Activated CD8-positive, alpha-beta memory T cell treated with anti-CD3 and anti-CD28 coated beads, Interleukin-2, amount 50 U/mL, for 4 hours (primary cell): Measurements from ENCODE around the gene SLC25A11.
"Not testable (repeated sequence)": the region's sequence is repeated elsewhere in the genome, so short reads cannot be mapped to it uniquely, and the experiment has no call there.

Source experiments
- DNase-seq: peaks from one replicate; pipeline ENCODE4 v3.0.0-alpha.2; 2020

The SLC25A11 gene

DNA sequence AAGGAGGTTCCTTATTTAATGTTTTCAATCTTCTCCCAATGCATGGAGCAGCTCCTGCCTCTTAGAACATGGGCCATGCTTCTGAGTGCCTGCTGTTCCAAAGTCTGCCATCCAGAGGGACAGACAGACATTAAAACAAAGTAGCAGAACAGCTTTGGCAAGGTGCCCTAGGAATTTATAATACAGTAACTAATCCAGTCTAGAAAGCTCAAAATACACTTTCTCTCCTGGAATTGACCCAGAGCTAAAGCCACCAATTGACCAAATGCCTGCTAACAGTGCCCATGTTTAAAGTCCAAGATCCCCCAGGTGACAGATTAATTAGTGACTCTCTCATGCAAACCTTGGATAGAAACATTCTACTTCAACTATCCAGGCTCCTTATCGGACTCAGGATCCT is 25.9 kb downstream of the SLC25A11 start:
- no peak for DNase-seq

DNA sequence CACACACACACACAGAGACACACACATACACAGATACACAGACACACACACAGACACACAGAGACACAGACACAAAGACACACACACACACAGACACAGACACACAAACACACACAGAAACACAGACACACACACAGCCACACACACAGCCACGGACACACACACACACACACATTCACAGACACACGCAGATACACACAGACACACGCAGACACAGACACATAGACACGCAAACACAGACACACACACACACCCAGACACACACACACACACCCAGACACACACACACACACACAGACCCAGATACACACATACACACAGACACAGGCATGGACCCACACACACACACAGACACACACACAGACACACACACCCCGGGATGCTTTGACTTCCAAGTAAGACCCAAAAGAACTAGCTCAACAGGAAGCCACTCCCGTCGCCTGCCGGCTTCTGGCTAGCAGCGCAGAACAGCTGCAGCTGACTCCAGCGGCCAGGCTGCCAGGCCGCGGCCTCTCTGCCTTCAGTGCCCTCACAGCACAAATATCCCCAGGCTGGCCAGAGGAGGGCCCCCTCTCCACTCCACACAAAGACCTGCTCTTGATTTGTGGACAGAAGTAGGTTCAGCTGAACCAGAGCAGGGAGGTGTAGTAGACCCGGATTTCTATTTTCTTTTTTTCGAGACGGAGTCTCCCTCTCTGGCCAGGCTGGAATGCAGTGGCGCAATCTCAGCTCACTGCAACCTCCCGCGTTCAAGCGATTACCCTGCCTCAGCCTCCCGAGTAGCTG is 30.9 kb downstream of the SLC25A11 start:
- DNase-seq, result peak; percentile 72

DNA sequence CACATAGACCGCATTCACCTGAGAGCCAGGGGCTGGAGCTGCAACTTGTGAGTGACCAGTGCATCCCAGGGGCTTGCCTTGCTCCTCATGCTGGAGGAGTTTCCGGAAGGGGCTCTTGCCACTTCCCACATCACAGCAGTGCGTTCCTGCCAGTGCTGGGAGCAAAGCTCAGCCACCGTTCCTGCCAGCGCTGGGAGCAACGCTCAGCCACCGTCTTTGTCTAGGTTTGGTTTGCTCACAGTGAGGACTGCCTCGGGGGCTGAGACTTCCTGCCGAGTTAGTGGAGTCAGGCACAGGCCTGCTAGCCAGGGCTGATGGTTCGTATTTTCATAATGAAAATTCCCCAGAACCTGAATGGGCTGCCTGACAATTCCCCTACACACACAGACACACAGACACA is 31.5 kb downstream of the SLC25A11 start:
- DNase-seq, result no peak

DNA sequence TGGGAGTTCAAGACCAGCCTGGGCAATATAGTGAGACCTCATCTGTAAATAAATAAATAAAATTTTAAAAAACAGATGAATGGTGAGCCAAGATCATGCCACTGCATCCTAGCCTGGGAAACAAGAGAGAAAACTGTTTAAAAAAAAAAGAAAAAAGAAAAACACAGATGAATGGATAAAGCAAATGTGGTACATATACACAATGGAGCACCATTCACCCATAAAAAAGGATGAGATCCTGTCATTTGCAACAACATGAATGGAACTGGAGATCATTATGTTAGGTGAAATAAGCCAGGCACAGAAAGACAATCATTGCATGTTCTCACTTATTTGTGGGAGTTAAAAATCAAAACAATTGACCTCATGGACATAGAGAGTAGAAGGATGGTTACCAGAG is 33.2 kb downstream of the SLC25A11 start:
- not testable (repeated sequence) for DNase-seq

DNA sequence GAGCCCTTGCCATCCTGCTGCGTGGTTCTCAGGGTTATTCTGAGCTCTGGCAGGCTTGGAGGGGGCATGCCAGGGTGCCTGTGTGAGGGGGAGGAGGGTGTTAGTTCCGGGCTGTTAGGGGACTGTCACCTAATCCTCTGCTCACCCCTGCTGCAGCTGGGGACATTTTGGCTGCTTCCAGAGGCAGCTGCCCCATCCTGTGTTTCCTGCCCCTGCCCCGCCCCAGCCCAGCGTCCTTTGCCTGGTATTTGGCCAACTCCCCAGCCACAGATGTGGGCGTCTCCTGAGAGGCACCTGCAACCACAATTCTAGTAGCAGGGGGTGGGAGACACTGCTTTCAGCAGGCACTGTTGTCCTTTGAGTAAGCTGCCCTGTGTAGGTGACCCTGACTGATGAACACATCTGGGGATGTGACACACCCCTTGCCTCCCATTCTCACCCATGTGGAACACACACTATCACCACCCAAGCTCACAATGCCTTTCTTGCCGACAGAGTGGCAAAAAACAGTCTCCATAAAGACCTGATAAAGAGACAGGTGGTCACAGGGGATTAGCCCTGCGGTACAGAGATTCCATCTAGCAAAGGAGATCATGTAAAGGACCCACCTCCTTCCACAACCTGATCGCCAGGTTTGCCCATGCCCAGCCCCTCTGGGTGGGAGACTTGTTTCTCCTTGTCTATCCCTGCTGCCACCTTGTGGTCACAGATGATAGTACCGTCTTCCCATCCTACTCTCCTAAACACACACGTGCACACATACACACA is 36.6 kb downstream of the SLC25A11 start, which contains the start of gene CHRNE:
CHRNE (minus strand) TSS at position 48 of the 768 bp plus-strand sequence; CDS start at position 13, 35 bp downstream.
- peak; percentile 78 for DNase-seq

DNA sequence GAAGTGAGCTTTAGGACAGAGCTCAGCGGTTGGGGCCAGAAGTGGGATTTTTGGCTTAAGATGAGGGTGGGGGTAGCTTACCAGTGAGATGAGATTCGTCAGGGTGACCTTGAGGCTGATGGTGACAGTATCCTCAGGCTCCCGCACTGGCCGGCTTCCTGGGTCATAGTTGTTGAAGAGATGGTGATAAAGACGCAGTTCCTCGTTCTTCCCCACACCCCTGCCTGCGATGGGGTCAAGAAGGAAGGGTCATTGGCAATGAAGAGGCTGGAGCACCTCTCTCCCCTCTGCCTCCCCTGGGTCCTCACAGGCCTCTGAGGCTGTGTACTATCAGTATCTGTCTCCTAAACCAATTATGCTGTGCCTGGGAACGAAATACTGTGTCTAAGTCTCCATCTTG is 37.3 kb downstream of the SLC25A11 start:
- DNase-seq, result no peak

DNA sequence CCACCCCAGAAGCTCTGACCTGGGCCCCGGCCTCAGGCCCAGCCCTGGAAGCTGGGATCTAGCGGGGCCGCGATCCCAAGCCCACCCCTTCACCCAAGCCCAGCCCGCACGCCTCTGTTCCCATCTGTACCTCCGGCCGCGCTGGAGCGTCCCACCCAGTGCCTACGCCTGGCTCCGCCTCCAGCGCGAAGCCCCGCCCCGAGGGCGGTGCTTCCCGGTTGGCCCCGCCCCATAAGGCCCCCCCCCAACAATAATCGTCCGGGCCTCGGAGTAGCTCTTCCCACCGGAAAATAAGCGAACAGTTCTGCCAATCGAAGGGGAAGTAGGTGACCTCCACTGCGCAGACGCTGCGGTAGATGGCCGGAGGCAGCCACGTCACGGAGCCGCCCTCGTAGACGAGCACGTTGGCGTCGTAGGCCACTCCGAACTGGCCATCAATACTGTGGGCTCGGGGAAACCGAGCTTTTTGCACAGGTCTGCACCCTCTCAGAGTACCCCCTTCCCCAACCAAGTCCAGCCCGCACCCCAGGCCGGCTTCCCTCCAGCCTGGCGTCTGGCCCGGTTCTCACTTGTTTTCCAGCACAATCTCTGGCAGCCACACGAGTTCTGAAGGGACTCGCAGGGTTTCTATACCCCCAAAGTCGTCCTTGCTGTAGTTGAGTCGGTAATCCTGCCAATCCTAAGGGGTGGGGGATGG is 38.0 kb downstream of the SLC25A11 start:
- no peak for DNase-seq

DNA sequence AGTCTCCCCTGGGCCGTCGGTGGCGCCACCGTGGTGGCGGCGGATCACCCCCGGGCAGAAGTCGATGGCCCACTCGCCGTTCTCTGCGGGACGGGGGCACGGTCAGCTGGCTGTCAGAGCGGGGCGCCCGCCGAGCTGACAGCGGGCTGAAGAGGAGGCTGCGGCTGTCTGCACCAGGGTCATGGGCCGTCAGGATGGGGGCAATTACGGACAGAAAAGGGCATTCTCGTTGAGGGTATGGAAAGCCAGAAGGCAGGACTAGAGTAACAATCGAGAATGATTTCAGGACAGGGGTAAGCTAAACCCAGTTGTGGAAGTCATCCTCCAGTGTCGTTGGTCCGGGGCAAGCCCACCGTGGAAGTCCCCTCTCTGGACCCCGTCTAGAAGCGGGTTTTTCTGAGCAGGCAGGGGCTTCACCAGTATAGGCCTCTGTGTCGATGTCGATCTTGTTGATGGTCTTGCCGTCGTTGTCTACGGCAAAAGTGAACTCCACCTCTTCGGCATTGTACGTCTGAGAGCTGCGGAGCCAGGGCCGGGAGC is 38.7 kb downstream of the SLC25A11 start:
- DNase-seq, result no peak

DNA sequence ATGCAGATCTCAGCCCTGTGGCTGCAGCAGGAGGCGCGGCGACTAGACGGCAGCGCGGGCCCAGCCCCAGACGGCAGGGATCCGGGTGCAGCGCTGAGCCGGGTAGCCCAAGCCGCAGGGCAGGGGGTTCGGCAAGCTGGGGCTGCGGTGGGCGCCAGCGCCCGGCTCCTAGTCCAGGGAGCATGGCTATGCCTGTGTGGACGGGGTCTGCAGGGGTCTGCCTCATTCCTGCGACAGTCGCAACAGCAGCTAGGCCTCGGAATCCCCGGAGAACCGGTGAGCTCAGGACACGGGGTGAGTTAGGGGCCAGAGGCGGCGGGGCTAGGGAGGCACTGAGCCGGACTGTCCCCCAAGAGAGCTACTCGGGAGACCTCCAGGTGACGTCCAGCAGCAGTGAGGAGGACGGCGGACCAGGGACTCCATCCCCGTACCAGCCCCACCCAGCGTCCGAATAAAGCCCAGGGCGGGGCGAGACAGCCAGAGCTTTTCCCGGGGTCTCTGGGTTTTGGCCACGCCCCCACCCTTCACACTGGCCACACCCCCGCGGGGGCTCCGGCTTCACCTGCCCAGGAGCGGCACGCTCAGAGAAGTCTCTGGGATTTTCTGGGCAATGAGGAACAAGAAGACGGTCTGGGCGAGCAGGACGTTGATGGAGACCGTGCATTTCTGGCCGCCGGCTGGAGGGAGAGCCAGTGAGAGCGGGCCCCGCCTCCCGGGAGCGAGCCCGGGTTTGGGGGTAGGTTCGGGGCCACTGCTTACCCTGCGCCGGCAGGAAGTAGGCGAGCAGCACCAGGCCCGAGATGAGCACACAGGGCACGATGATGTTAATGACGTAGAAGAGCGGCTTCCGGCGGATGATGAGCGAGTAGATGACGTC is 39.4 kb downstream of the SLC25A11 start:
- DNase-seq, result peak; percentile 54

DNA sequence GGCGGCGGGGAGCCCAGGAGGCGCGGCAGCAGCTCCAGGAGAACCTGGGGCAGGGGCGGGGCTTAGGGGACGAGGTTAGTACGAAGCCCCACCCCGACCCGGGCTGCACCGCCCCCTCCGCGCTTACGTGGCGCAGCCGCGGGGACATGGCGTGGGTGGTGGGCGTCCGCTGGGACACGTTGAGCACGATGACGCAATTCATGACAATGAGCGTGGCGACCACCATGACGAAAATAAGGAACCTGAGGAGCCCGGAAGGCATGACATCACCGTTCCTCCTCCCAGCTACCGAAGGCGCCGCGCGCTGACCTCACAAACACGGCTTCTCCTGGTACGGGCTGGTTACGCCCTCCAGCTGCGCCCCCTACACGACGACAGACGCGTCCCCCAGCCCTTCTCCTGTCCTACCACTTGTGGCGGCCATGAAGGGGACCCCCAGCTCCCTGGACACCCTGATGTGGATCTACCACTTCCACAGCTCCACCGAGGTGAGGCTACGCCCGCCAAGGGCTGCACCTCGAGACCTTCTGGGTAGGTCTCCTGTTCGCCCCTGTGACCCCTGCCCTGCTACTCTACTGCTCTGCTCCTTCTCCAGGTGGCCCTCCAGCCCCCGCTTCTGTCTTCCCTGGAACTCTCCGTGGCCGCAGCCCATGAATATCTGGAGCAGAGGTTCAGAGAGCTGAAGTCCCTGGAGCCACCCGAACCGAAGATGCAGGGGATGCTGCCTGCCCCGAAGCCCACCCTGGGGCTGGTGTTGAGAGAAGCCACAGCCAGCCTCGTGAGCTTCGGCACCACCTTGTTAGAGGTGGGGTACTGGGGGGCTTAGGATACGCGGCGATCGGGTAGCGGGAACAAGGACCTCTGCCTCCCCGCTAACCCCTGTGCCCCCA is 40.3 kb downstream of the SLC25A11 start, which contains the start of gene C17orf107:
C17orf107 (plus strand) TSS at position 196 of the 890 bp plus-strand sequence; CDS start at position 423, 227 bp downstream.
- DNase-seq, result peak; percentile 99

DNA sequence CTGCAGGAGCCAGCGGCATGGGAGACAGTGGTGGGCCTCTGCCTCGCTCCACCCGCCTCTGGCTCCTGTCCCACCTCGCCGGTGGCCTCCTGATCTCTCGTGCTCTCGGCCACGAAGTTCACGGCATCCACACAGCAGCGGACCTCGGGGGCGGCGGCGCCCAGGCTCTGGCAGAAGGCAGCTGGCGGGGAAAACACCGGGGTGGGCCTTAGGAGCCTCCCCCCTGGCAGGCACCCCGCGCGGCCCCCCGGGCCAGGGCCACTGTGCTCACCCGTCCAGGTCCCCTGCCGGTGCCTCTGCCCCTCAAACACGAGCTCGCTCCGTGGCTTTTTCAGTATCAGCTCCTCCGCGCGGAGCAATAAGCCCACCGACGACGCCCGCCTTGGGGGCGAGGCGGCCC is 40.9 kb downstream of the SLC25A11 start:
- no peak for DNase-seq

DNA sequence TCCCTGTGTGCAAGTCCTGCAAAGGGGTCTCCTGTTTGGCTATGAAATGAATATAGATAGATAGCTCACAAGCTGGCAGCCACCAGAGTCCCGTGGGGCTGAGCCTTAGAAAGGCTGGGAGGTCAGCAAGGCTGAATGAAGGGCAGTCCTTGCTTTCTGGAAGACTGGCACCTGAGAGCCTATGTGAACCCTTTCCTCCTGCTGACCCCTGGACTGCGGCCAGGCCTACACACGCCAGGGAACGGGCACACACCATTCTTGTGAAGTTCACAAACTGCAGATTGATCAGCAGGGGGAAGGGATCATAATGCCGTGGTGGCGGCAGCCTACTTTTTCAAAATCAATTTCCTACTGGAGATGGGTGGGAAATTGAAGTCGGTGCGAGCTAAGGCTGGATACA is 41.5 kb downstream of the SLC25A11 start:
- no peak for DNase-seq

DNA sequence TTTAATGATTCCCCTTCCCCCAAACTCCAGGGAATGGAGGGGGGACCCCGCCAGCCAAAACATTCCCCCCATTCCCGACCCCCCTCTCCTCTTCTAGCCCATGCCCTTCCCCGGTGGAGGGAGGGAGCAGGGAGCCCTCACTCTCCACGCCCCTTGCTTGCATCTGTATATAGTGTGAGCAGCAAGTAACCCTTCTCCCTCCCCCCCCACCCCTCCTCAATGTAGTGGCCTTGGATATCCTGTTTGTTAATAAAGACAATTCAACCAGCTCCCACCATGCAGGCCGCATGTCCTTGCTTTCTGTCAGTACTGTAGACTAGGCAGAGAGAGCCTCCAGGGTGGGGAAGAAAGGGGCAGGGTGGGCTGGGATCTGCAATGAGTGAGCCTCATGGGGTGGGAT is 42.1 kb downstream of the SLC25A11 start:
- DNase-seq, result no peak

DNA sequence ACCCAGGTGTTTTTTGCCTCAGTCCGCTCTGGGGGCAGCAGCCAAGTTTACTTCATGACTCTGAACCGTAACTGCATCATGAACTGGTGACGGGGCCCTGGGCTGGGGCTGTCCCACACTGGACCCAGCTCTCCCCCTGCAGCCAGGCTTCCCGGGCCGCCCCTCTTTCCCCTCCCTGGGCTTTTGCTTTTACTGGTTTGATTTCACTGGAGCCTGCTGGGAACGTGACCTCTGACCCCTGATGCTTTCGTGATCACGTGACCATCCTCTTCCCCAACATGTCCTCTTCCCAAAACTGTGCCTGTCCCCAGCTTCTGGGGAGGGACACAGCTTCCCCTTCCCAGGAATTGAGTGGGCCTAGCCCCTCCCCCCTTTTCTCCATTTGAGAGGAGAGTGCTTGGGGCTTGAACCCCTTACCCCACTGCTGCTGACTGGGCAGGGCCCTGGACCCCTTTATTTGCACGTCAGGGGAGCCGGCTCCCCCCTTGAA is 42.6 kb downstream of the SLC25A11 start:
- no peak for DNase-seq

DNA sequence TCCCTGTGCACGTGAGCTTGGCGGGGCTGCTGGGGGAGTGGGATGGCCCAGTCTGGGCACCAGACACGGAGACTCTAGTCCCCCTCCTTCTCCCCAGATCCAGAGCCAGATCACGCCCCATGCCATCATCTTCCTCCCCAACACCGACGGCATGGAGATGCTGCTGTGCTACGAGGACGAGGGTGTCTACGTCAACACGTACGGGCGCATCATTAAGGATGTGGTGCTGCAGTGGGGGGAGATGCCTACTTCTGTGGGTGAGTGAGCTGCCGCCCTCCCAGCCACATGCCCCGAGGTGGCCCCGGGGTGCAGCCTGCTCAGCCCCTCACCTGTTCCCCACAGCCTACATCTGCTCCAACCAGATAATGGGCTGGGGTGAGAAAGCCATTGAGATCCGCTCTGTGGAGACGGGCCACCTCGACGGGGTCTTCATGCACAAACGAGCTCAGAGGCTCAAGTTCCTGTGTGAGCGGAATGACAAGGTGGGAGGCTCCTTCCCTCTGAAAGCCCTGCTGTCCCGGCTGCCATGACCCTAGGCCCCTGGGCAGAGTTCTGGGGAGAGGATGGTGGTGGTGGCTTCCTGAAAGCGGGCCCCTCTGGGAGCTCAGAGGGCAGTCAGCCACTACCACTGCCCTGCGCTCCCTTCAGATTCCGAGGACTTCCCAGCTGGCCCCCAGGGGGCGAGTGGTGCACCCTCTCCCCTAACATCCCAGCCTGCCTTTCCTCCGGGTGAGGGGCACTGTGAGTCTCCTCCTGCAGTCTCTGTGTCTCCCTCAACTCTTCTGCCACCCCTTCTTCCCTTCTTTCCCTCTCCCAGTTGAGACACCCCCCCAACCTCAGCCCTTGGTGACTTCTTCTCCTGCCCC is 43.3 kb downstream of the SLC25A11 start:
- no peak for DNase-seq

DNA sequence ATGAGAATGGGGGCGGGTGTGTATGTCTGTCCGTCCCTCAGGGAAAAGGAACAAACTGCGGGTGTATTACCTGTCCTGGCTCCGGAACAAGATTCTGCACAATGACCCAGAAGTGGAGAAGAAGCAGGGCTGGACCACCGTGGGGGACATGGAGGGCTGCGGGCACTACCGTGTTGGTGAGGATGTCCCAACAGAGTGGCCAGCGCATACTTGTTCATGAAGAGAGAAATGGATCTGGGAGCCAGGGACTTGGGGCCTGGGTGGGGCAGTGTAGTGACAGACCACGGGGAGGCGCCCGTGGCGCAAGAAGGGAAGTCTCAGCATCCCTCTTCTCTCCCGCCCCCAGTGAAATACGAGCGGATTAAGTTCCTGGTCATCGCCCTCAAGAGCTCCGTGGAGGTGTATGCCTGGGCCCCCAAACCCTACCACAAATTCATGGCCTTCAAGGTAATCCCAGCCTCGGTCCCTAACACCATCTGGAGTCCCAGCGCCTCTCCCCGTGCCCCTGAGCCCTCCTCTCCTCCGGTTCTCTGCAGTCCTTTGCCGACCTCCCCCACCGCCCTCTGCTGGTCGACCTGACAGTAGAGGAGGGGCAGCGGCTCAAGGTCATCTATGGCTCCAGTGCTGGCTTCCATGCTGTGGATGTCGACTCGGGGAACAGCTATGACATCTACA is 44.1 kb downstream of the SLC25A11 start:
- DNase-seq, result no peak

DNA sequence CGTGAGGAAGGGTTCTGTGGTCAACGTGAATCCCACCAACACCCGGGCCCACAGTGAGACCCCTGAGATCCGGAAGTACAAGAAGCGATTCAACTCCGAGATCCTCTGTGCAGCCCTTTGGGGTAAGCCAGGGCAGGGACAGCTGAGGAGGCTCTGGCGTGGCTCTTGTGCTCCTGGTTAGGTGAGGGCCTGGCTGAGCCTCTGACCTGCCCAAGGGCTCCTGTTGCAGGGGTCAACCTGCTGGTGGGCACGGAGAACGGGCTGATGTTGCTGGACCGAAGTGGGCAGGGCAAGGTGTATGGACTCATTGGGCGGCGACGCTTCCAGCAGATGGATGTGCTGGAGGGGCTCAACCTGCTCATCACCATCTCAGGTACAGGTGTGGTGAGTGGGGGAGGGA is 44.7 kb downstream of the SLC25A11 start:
- DNase-seq, result no peak

DNA sequence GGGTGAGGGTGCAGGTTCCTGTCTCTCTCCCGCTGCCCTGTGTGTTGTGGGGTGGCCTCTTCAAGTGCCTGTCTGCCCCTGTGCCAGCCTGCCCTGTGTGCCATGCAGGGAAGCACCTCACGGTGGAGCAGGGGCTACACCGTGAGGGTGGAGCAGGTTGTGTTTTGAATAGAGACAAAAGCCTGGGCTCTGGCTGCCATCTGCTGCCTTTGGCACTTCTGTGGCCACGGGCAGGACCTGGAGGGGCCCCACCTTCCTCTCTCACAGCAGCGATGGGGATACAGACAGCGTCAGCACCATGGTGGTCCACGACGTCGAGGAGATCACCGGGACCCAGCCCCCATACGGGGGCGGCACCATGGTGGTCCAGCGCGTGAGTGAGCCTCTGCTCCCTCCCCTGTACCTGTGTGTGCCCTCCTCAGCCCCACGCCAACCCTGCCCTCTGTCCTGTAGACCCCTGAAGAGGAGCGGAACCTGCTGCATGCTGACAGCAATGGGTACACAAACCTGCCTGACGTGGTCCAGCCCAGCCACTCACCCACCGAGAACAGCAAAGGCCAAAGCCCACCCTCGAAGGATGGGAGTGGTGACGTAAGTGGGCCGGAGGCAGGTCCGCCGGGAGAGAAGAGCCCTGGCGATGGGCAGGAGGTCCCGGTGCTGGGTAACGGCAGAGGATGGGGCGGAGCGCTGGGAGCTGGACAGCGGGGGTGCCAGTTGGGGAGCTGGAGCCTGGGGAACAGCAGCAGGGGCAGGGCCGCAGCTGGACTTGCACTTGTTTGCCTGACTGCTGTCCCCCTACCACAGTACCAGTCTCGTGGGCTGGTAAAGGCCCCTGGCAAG is 45.9 kb downstream of the SLC25A11 start:
- DNase-seq, result no peak
